GM10266 (cell line): ENCODE data around the gene STYK1.
"Not testable (repeated sequence)": the region's sequence is repeated elsewhere in the genome, so short reads cannot be mapped to it uniquely, and the experiment has no call there.

Experiments used
- DNase-seq: peaks from one replicate; pipeline ENCODE4 v3.0.0; 2012; ENCODE audit errors: extremely low spot score
- CTCF ChIP-seq: IDR thresholded peaks from 2 replicates; pipeline ENCODE4 v1.5.1; 2012; ENCODE audit warnings: mild to moderate bottlenecking, low read depth; ENCODE audit not compliant: control insufficient read depth, insufficient read depth; ENCODE audit errors: missing control alignments

Gene STYK1

GRCh38 chr12:10613349-10614055 is 60.4 kb downstream of the STYK1 start, which contains the start of gene MAGOHB:
Gene MAGOHB (minus strand): TSS chr12:10613609. CDS start chr12:10613532, 77 bp downstream.
- peak; percentile 85 for DNase-seq
- no peak for TF ChIP-seq CTCF

GRCh38 chr12:10612984-10613348 is 60.9 kb downstream of the STYK1 start:
- no peak for DNase-seq
- no peak for TF ChIP-seq CTCF

DNA sequence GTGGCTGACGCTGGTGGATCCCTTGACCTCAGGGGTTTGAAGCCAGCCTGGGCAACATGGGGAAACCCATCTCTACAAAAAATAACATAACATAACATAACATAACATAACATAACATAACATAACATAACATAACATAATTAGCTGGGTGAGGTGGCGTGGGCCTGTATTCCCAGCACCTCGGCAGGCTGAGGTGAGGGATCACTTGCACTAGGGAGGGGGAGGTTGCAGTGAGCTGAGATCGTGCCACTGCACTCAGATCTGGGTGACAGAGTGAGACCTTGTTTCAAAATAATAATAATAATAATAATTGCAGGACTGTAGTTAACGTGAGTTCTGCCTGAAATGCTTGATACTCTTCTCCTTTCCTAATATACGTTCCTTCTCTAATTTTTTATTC is 61.7 kb downstream of the STYK1 start:
- no peak for TF ChIP-seq CTCF
- DNase-seq: no peak

DNA sequence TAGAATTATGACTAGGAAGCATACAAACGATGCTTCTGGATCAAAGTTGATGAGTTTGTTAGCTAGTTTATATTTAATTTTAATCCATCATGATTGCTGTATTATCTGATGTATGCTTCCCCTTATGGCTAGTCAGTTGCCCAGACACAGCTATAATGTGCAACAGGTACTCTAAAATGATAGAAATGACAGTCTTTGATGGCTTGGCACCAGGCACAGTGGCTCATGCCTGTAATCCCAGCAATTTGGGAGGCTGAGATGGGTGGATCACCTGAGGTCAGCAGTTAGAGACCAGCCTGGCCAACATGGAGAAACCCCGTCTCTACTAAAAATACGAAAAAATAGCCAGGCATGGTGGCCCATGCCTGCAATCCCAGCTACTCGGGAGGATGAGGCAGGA is 62.6 kb downstream of the STYK1 start:
- DNase-seq: not testable (repeated sequence)

GRCh38 chr12:10610188-10610587 is 63.7 kb downstream of the STYK1 start:
- no peak for TF ChIP-seq CTCF
- DNase-seq: no peak

DNA sequence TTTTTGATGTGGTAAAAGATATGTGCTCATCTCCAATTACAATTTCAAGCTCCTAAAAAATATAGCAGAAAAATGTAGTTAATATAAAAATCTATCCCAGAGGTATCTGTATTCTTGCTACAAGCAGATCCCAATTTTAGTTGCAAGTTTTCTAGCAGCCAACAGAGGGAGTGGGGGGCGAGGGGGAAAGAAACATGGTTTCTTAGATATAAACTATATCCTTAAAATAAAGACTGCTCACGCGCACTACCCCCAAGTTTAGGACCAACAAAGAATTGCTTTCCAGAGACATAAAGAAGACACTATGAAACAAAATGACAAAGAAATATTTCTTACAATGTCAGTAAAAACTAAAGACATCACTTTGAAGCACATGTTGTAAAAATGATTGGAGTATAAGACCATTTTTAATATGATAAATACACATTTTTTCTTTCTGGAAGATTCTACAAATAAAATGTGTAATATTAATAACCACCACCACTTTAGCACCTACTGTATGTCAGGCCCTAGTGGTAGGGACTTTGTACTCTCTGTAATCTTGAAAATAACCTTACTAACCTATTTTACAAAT is 65.9 kb downstream of the STYK1 start:
- no peak for DNase-seq

GRCh38 chr12:10601860-10602259 is 72.0 kb downstream of the STYK1 start:
- TF ChIP-seq CTCF: no peak
- DNase-seq: no peak

More for the DNA sequence above, 65.9 kb downstream of the STYK1 start:
- TF ChIP-seq CTCF: peak; percentile 25
